Gastrocnemius medialis (tissue), 4 donors: ENCODE data around the gene DPP8. TPM values are rescaled to one million over a fixed set of nuclear protein-coding genes. Genes with fewer than 3 reads are reported as not detected.
"Not testable (repeated sequence)": the region's sequence is repeated elsewhere in the genome, so short reads cannot be mapped to it uniquely, and the experiment has no call there.

Source experiments
- ATAC-seq, 2 donors: fragments of 150-250 bp; one replicate each; pipeline ENCODE4 v1.9.1; 2016
- DNase-seq, 2 donors: peaks; one replicate each; pipeline ENCODE4 v3.0.0-alpha.2; 2019
- H3K27ac ChIP-seq, 4 donors: fragments of 200-600 bp; sonication (generic); 1 replicate in 1 of 4; 2 replicates in 3 of 4; pipeline ENCODE4 v1.5.1; 2016 to 2018; ENCODE audit warnings: mild to moderate bottlenecking in 2 of 4, moderate library complexity in 1 of 4
- H3K27me3 ChIP-seq, 3 donors: fragments of 200-600 bp; sonication (generic) in 2 of 3; 1 replicate in 1 of 3; 2 replicates in 2 of 3; pipeline versions ENCODE4 v1.5.1 to v1.6.0; 2016 to 2019; ENCODE audit warnings: mild to moderate bottlenecking in 1 of 3, moderate library complexity in 1 of 3
- H3K36me3 ChIP-seq, 2 donors: fragments of 200-600 bp; sonication (generic) in 1 of 2; one replicate each; pipeline ENCODE4 v1.5.1; 2017 to 2018
- H3K4me1 ChIP-seq, 2 donors: fragments of 200-600 bp; sonication (generic) in 1 of 2; one replicate each; pipeline ENCODE4 v1.5.1; 2016 to 2017; ENCODE audit warnings: mild to moderate bottlenecking in 2 of 2
- H3K4me3 ChIP-seq, 4 donors: fragments of 200-600 bp; sonication (generic) in 3 of 4; 1 replicate in 1 of 4; 2 replicates in 3 of 4; pipeline ENCODE4 v1.5.1; 2016 to 2019; ENCODE audit warnings: mild to moderate bottlenecking in 2 of 4
- H3K9me3 ChIP-seq, 3 donors: fragments of 200-600 bp; sonication (generic) in 2 of 3; 1 replicate in 1 of 3; 2 replicates in 2 of 3; pipeline ENCODE4 v1.5.1; 2016 to 2019
- CTCF ChIP-seq, 5 experiments: fragments of 450-650 bp in 3 of 5; fragments of 200-600 bp in 2 of 5; sonication (generic) in 2 of 5; IDR thresholded peaks in 4 of 5; conservative IDR thresholded peaks in 1 of 5; 1 replicate in 4 of 5; 2 replicates in 1 of 5; pipeline ENCODE4 v1.5.1; 2016 to 2019; ENCODE audit warnings: antibody characterized with exemption in 5 of 5, mild to moderate bottlenecking in 3 of 5, moderate library complexity in 3 of 5
- POLR2A ChIP-seq, 2 donors: fragments of 450-650 bp; IDR thresholded peaks; one replicate each; pipeline ENCODE4 v1.6.1; 2017; ENCODE audit warnings: antibody characterized with exemption in 2 of 2, mild to moderate bottlenecking in 2 of 2, moderate library complexity in 2 of 2
- in situ Hi-C, 4 donors: fragments of 200-750 bp; cut with MboI; loops; one replicate each; pipeline versions ENCODE4 v1.15.0 to v1.8.0; 2017; ENCODE audit warnings: low sequenced_read_pairs in 4 of 4
- intact Hi-C: fragments of 100-400 bp; cut with DNase I; formaldehyde crosslinking; loops from one replicate; pipeline ENCODE4 v1.15.1; 2023; ENCODE audit warnings: low total_unique reads
- total RNA-seq, 4 donors: library from RNA; depleted of rRNA; stranded (reverse); fragments of >200 nt; gene quantifications; one replicate each; pipeline versions ENCODE4 v1.1.0 to v1.2.3, GENCODE V29; 2016

The DPP8 gene
- total RNA-seq, 4 donors from 2014 or later, result 36.9 to 76.6 (median 48.0) TPM

GRCh38 chr15:65550681-65551098, 33.2 kb upstream of the DPP8 start:
- Histone ChIP-seq H3K36me3 (peaks cover 2 to 17% of the 10 kb centered on the region in 2 donors), H3K4me1 (peaks cover 0 to 5% of the 10 kb centered on the region in 2 donors), H3K9me3 (no peaks in the 10 kb centered on the region), H3K27me3 (no peaks in the 10 kb centered on the region), H3K27ac (no peak overlapping the region), H3K4me3 (no peak overlapping the region)
- intact Hi-C loops (no loop called here), in situ Hi-C loops (no loop called here)
- DNase-seq (no peak), ATAC-seq (no peak)
- TF ChIP-seq CTCF (IDR thresholded peaks at IDR 0.05 in 4 of 5, conservative IDR thresholded peaks at IDR 0.05 in 1 of 5), result no peak
- no peak for TF ChIP-seq POLR2A (IDR thresholded peaks at IDR 0.05)

GRCh38 chr15:65549288-65549687, 31.8 kb upstream of the DPP8 start:
- H3K27ac ChIP-seq, intact Hi-C loops, H3K9me3 ChIP-seq, H3K36me3 ChIP-seq, H3K4me3 ChIP-seq, ATAC-seq, DNase-seq, H3K4me1 ChIP-seq, in situ Hi-C loops, H3K27me3 ChIP-seq: not testable (repeated sequence)

- in situ Hi-C loops, result no loop called here
- no peak overlapping the region for H3K4me3 ChIP-seq
Observed at GRCh38 chr15:65547841-65548240, 30.4 kb upstream of the DPP8 start.

GRCh38 chr15:65541231-65541820, 23.8 kb upstream of the DPP8 start:
- no peaks in the 10 kb centered on the region for H3K27me3 ChIP-seq
- no peak overlapping the region for H3K4me3 ChIP-seq
- no peaks in the 10 kb centered on the region for H3K36me3 ChIP-seq
- H3K9me3 ChIP-seq, result no peaks in the 10 kb centered on the region
- TF ChIP-seq POLR2A (IDR thresholded peaks at IDR 0.05), result no peak
- no peak for ATAC-seq
- H3K27ac ChIP-seq, result no peak overlapping the region
- H3K4me1 ChIP-seq, result no peaks in the 10 kb centered on the region
- DNase-seq, result no peak
- in situ Hi-C loops (no loop called here), intact Hi-C loops (no loop called here)

More at GRCh38 chr15:65547841-65548240, 30.4 kb upstream of the DPP8 start:
- DNase-seq (no peak), ATAC-seq (no peak)
- Histone ChIP-seq H3K9me3 (no peaks in the 10 kb centered on the region), H3K27ac (no peak overlapping the region), H3K4me1 (peaks cover 0 to 5% of the 10 kb centered on the region in 2 donors), H3K27me3 (no peaks in the 10 kb centered on the region), H3K36me3 (no peaks in the 10 kb centered on the region)
- no peak for TF ChIP-seq POLR2A (IDR thresholded peaks at IDR 0.05)
- no peak for TF ChIP-seq CTCF (IDR thresholded peaks at IDR 0.05 in 4 of 5, conservative IDR thresholded peaks at IDR 0.05 in 1 of 5)
- intact Hi-C loops, result no loop called here

- H3K4me3 ChIP-seq, result no peak overlapping the region
- ATAC-seq (no peak), DNase-seq (no peak)
- no peaks in the 10 kb centered on the region for H3K36me3 ChIP-seq
- no peak overlapping the region for H3K27ac ChIP-seq
- intact Hi-C loops (no loop called here), in situ Hi-C loops (no loop called here)
- H3K27me3 ChIP-seq, result no peaks in the 10 kb centered on the region
- H3K4me1 ChIP-seq, result no peaks in the 10 kb centered on the region
- no peaks in the 10 kb centered on the region for H3K9me3 ChIP-seq
- TF ChIP-seq POLR2A (IDR thresholded peaks at IDR 0.05), result no peak
- no peak for TF ChIP-seq CTCF (IDR thresholded peaks at IDR 0.05 in 4 of 5, conservative IDR thresholded peaks at IDR 0.05 in 1 of 5)
Observed at GRCh38 chr15:65540314-65540713, 22.8 kb upstream of the DPP8 start.

GRCh38 chr15:65535192-65535591, 17.7 kb upstream of the DPP8 start:
- TF ChIP-seq POLR2A (IDR thresholded peaks at IDR 0.05) (no peak), CTCF (IDR thresholded peaks at IDR 0.05 in 4 of 5, conservative IDR thresholded peaks at IDR 0.05 in 1 of 5) (no peak)
- no peaks in the 10 kb centered on the region for H3K36me3 ChIP-seq
- DNase-seq, result no peak
- ATAC-seq, result no peak
- no peak overlapping the region for H3K27ac ChIP-seq
- H3K27me3 ChIP-seq, result no peaks in the 10 kb centered on the region
- H3K4me3 ChIP-seq, result no peak overlapping the region
- peaks cover 18 to 20% of the 10 kb centered on the region in 2 donors for H3K4me1 ChIP-seq
- intact Hi-C loops (no loop called here), in situ Hi-C loops (no loop called here)
- no peaks in the 10 kb centered on the region for H3K9me3 ChIP-seq
